Upper lobe of left lung (tissue), 6 donors: ENCODE results near the gene MARK4. TPM values are rescaled to one million over a fixed set of nuclear protein-coding genes. Genes with fewer than 3 reads are reported as not detected.

Source experiments
- ATAC-seq, 2 donors: fragments of 200-7000 bp; cut with Tn5 transposase; one replicate each; pipeline ENCODE4 v1.9.1; 2022; ENCODE audit warnings: mild to moderate bottlenecking in 2 of 2, moderate library complexity in 2 of 2; ENCODE audit not compliant: low FRiP score in 2 of 2
- DNase-seq, 2 donors: peaks; one replicate each; pipeline ENCODE4 v3.0.0-alpha.2; 2019 to 2020
- H3K27ac ChIP-seq, 4 donors: fragments of 200-600 bp; sonication (generic); one replicate each; pipeline ENCODE4 v1.5.1; 2016 to 2019
- H3K27me3 ChIP-seq, 4 donors: fragments of 200-600 bp; sonication (generic); one replicate each; pipeline ENCODE4 v1.5.1; 2017 to 2019
- H3K36me3 ChIP-seq, 4 donors: fragments of 200-600 bp; sonication (generic); one replicate each; pipeline ENCODE4 v1.5.1; 2016 to 2019
- H3K4me1 ChIP-seq, 4 donors: fragments of 200-600 bp; sonication (generic); one replicate each; pipeline ENCODE4 v1.5.1; 2018 to 2019
- H3K4me3 ChIP-seq, 4 donors: fragments of 200-600 bp; sonication (generic); one replicate each; pipeline ENCODE4 v1.5.1; 2017 to 2019; ENCODE audit warnings: mild to moderate bottlenecking in 2 of 4, moderate library complexity in 1 of 4
- H3K9me3 ChIP-seq, 4 donors: fragments of 200-600 bp; sonication (generic); one replicate each; pipeline ENCODE4 v1.5.1; 2018 to 2019
- CTCF ChIP-seq, 6 experiments: fragments of 450-650 bp in 4 of 6; fragments of 200-600 bp in 2 of 6; sonication (generic) in 2 of 6; IDR thresholded peaks; one replicate each; pipeline ENCODE4 v1.5.1; 2016 to 2019; ENCODE audit warnings: antibody characterized with exemption in 6 of 6
- EP300 ChIP-seq, 4 donors: sonication (generic); formaldehyde crosslinking; IDR thresholded peaks; one replicate each; pipeline ENCODE4 v1.5.1; 2017; ENCODE audit warnings: antibody characterized with exemption in 4 of 4, control low read depth in 2 of 4
- POLR2A ChIP-seq, 4 donors: fragments of 450-650 bp; IDR thresholded peaks; one replicate each; pipeline ENCODE4 v1.5.1; 2016 to 2017; ENCODE audit warnings: antibody characterized with exemption in 4 of 4, mild to moderate bottlenecking in 2 of 4
- POLR2AphosphoS5 ChIP-seq, 2 donors: sonication (generic); formaldehyde crosslinking; IDR thresholded peaks; one replicate each; pipeline ENCODE4 v1.5.1; 2017; ENCODE audit warnings: antibody characterized with exemption in 2 of 2
- WGBS, 2 donors: methylation state at CpG; one replicate each; pipeline ENCODE4 v1.1.5; 2017 to 2018; 5-methylcytosine and 5-hydroxymethylcytosine counted together
- total RNA-seq, 6 donors: library from RNA; depleted of rRNA in 4 of 6; stranded (reverse); fragments of >200 nt in 4 of 6; gene quantifications; one replicate each; pipeline versions ENCODE4 v1.1.0 to v1.2.1, GENCODE V29; 2016 to 2021
- donor health status: DM: no; HTN: no; CAD: no; lungs with moderate emphysema.
- donor health status: DM: no; HTN: yes; CAD: no; lungs with severe emphysema.

Gene MARK4
- total RNA-seq, 6 donors from 2014 or later = 14.6 to 59.3 (median 35.6) TPM

DNA sequence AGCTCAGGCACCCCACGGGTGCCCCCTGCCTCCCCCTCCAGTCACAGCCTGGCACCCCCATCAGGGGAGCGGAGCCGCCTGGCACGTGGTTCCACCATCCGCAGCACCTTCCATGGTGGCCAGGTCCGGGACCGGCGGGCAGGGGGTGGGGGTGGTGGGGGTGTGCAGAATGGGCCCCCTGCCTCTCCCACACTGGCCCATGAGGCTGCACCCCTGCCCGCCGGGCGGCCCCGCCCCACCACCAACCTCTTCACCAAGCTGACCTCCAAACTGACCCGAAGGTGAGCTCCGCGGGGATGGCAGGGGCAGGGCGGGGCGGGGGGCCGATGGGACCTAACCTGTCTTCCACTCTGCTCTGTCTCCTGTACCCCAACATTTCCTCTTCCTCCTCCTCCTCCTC, 46.6 kb downstream of the MARK4 start:
- no peaks in the 10 kb centered on the region for H3K9me3 ChIP-seq
- no peak for TF ChIP-seq EP300 (IDR thresholded peaks at IDR 0.05)
- no peak for TF ChIP-seq POLR2A (IDR thresholded peaks at IDR 0.05)
- TF ChIP-seq POLR2AphosphoS5 (IDR thresholded peaks at IDR 0.05) = no peak
- TF ChIP-seq CTCF (IDR thresholded peaks at IDR 0.05) = no peak
- ATAC-seq (no peak), DNase-seq (peak in 1 of 2 donors; percentile 76)
- H3K4me3 ChIP-seq = no peak overlapping the region
- H3K27me3 ChIP-seq = no peaks in the 10 kb centered on the region
- peaks cover 0 to 56% (median 23%) of the 10 kb centered on the region in 4 donors for H3K36me3 ChIP-seq
- no peaks in the 10 kb centered on the region for H3K4me1 ChIP-seq
- H3K27ac ChIP-seq = no peak overlapping the region
- WGBS, 2 donors = 90 to 96% methylated on average over 6 to 11 of the region's 18 CpGs

- ATAC-seq = no peak
- WGBS, 2 donors = 99% methylated on average over 4 to 5 of the region's 5 CpGs
- Histone ChIP-seq H3K4me1 (no peaks in the 10 kb centered on the region), H3K9me3 (no peaks in the 10 kb centered on the region), H3K27ac (no peak overlapping the region), H3K27me3 (no peaks in the 10 kb centered on the region), H3K36me3 (peaks cover 0 to 55% (median 23%) of the 10 kb centered on the region in 4 donors), H3K4me3 (no peak overlapping the region)
- TF ChIP-seq POLR2A (IDR thresholded peaks at IDR 0.05) (no peak), CTCF (IDR thresholded peaks at IDR 0.05) (no peak), EP300 (IDR thresholded peaks at IDR 0.05) (no peak), POLR2AphosphoS5 (IDR thresholded peaks at IDR 0.05) (no peak)
- DNase-seq = no peak
Measured at GRCh38 chr19:45298264-45298663, 47.2 kb downstream of the MARK4 start.

DNA sequence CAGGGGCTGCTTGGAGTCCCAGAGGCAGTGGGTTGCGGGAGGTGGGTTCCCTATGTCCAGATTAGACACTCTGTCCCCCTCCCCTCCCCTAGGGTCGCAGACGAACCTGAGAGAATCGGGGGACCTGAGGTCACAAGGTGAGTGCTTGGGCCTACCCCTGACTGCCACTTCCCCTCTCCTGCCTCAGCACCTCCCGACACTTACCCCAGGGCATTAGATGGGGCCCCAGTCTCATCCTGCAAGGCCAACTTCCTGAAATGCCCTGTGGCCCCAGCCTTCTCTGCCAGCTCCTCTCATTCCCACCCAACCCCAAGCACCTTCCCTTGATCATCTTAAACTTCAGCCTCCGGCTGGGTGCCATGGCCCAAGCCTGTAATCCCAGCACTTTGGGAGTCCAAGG, 48.6 kb downstream of the MARK4 start:
- 86 to 87% methylated on average over 6 of the region's 6 CpGs for WGBS, 2 donors
- Histone ChIP-seq H3K9me3 (no peaks in the 10 kb centered on the region), H3K4me3 (no peak overlapping the region), H3K27me3 (no peaks in the 10 kb centered on the region), H3K4me1 (no peaks in the 10 kb centered on the region), H3K36me3 (peaks cover 0 to 45% (median 20%) of the 10 kb centered on the region in 4 donors), H3K27ac (no peak overlapping the region)
- no peak for ATAC-seq
- TF ChIP-seq POLR2A (IDR thresholded peaks at IDR 0.05) = no peak
- TF ChIP-seq CTCF (IDR thresholded peaks at IDR 0.05) = no peak
- TF ChIP-seq EP300 (IDR thresholded peaks at IDR 0.05) = no peak
- TF ChIP-seq POLR2AphosphoS5 (IDR thresholded peaks at IDR 0.05) = no peak
- no peak for DNase-seq

- Histone ChIP-seq H3K27ac (no peak overlapping the region), H3K36me3 (peaks cover 0 to 26% (median 14%) of the 10 kb centered on the region in 4 donors), H3K27me3 (no peaks in the 10 kb centered on the region), H3K4me3 (no peak overlapping the region), H3K9me3 (no peaks in the 10 kb centered on the region), H3K4me1 (no peaks in the 10 kb centered on the region)
- whole genome bisulfite sequencing, 2 donors = 92 to 93% methylated on average over 21 to 27 of the region's 27 CpGs
- no peak for TF ChIP-seq EP300 (IDR thresholded peaks at IDR 0.05)
- no peak for TF ChIP-seq CTCF (IDR thresholded peaks at IDR 0.05)
- no peak for TF ChIP-seq POLR2AphosphoS5 (IDR thresholded peaks at IDR 0.05)
- no peak for TF ChIP-seq POLR2A (IDR thresholded peaks at IDR 0.05)
- DNase-seq (peak in 1 of 2 donors; percentile 77), ATAC-seq (no peak)
Measured at GRCh38 chr19:45302416-45302815, 51.3 kb downstream of the MARK4 start.
